B cell (primary cell): Measurements from ENCODE around the gene VEZT. TPM values are rescaled to one million over a fixed set of nuclear protein-coding genes. Genes with fewer than 3 reads are reported as not detected.
"Not testable (repeated sequence)": the region's sequence is repeated elsewhere in the genome, so short reads cannot be mapped to it uniquely, and the experiment has no call there.

ENCODE experiments used
- ATAC-seq: fragments of 200-7000 bp; cut with Tn5 transposase; one replicate; pipeline ENCODE4 v1.10.0; 2021; ENCODE audit warnings: low read depth, mild to moderate bottlenecking, moderate number of reproducible peaks, moderate library complexity
- CTCF ChIA-PET: fragments of 350-600 bp; sonication (Branson Sonifier 250); formaldehyde crosslinking; loops from one replicate; lab custom pipeline; 2021; ENCODE audit warnings: antibody characterized with exemption, inconsistent platforms; lab: Charles Lee
- POLR2A ChIA-PET: fragments of 350-600 bp; sonication (Branson Sonifier 250); formaldehyde crosslinking; loops from one replicate; lab custom pipeline; 2021; ENCODE audit warnings: antibody characterized with exemption; lab: Charles Lee
- DNase-seq: peaks from one replicate; pipeline ENCODE4 v3.0.0; 2013
- H2AFZ ChIP-seq: 2 replicates; pipeline ENCODE4 v1.6.1; 2012; ENCODE audit warnings: mild to moderate bottlenecking, low read depth, low read length; ENCODE audit not compliant: insufficient read depth, poor library complexity, severe bottlenecking
- H3K27ac ChIP-seq, 2 donors: 1 replicate in 1 of 2; 2 replicates in 1 of 2; pipeline ENCODE4 v1.5.1; 2012 to 2013; ENCODE audit warnings: low read length in 2 of 2, mild to moderate bottlenecking in 2 of 2, moderate library complexity in 1 of 2
- H3K27me3 ChIP-seq, 4 experiments: fragments of 200-600 bp in 1 of 4; sonication (generic) in 1 of 4; replicated peaks in 1 of 4; 1 replicate in 2 of 4; 2 replicates in 2 of 4; pipeline versions ENCODE4 v1.6.1 to v1.7.0; 2013 to 2016; ENCODE audit warnings: low read length in 3 of 4, mild to moderate bottlenecking in 2 of 4, mixed read lengths in 1 of 4, moderate library complexity in 1 of 4; ENCODE audit not compliant: insufficient read depth in 4 of 4, control insufficient read depth in 3 of 4; ENCODE audit errors: control extremely low read depth in 1 of 4
- H3K36me3 ChIP-seq, 2 experiments: replicated peaks in 1 of 2; 1 replicate in 1 of 2; 2 replicates in 1 of 2; pipeline versions ENCODE4 v1.6.1 to v1.7.1; 2013; ENCODE audit warnings: low read length in 1 of 2; ENCODE audit not compliant: insufficient read depth in 2 of 2, control insufficient read depth in 1 of 2; ENCODE audit errors: control extremely low read depth in 1 of 2, extremely low read depth in 1 of 2
- H3K4me1 ChIP-seq, 2 donors: fragments of 200-600 bp in 1 of 2; sonication (generic) in 1 of 2; 1 replicate in 1 of 2; 2 replicates in 1 of 2; pipeline versions ENCODE4 v1.5.1 to v1.6.1; 2013 to 2017; ENCODE audit warnings: low read length in 2 of 2; ENCODE audit not compliant: control insufficient read depth in 2 of 2, insufficient read depth in 2 of 2
- H3K4me2 ChIP-seq: replicated peaks from 2 replicates; pipeline ENCODE3; 2012; ENCODE audit warnings: mild to moderate bottlenecking, low read depth, low read length; ENCODE audit not compliant: poor library complexity, severe bottlenecking
- H3K4me3 ChIP-seq, 5 experiments: fragments of 200-600 bp in 1 of 5; sonication (generic) in 1 of 5; 1 replicate in 3 of 5; 2 replicates in 2 of 5; pipeline versions ENCODE4 v1.5.1 to v1.7.0; 2011 to 2016; ENCODE audit warnings: low read length in 4 of 5, mild to moderate bottlenecking in 4 of 5, low read depth in 2 of 5, control low read depth in 1 of 5, moderate library complexity in 1 of 5; ENCODE audit not compliant: insufficient read depth in 1 of 5; ENCODE audit errors: control extremely low read depth in 1 of 5, extremely low read depth in 1 of 5
- H3K79me2 ChIP-seq: fragments of 200-600 bp; sonication (generic); one replicate; pipeline ENCODE4 v1.6.0; 2016; ENCODE audit warnings: low read length; ENCODE audit not compliant: control insufficient read depth, insufficient read depth
- H3K9ac ChIP-seq: fragments of 200-600 bp; sonication (generic); 2 replicates; pipeline ENCODE4 v1.6.1; 2017; ENCODE audit warnings: mild to moderate bottlenecking, low read length, moderate library complexity
- H3K9me3 ChIP-seq, 3 donors: one replicate each; pipeline versions ENCODE4 v1.6.1 to v1.7.1; 2013; ENCODE audit warnings: low read length in 2 of 3; ENCODE audit not compliant: control insufficient read depth in 2 of 3, insufficient read depth in 1 of 3; ENCODE audit errors: control extremely low read depth in 1 of 3
- H4K20me1 ChIP-seq: 2 replicates; pipeline ENCODE4 v1.6.0; 2012; ENCODE audit warnings: mild to moderate bottlenecking, low read length; ENCODE audit not compliant: insufficient read depth, control insufficient read depth, poor library complexity, severe bottlenecking
- H3K27ac Mint-ChIP-seq: one replicate; pipeline ENCODE4 v1.8.0; 2021; ENCODE audit warnings: mixed read lengths
- H3K27me3 Mint-ChIP-seq: one replicate; pipeline ENCODE4 v1.8.0; 2021; ENCODE audit warnings: mixed read lengths
- H3K4me1 Mint-ChIP-seq: one replicate; pipeline ENCODE4 v1.8.0; 2021; ENCODE audit warnings: mixed read lengths
- H3K4me3 Mint-ChIP-seq: one replicate; pipeline ENCODE4 v1.8.0; 2021; ENCODE audit warnings: mixed read lengths
- H3K9me3 Mint-ChIP-seq: one replicate; pipeline ENCODE4 v1.8.0; 2022; ENCODE audit warnings: mixed read lengths; ENCODE audit not compliant: insufficient read depth
- EZH2 ChIP-seq: IDR thresholded peaks from 2 replicates; pipeline ENCODE4 v1.6.1; 2012; ENCODE audit warnings: borderline replicate concordance, low read depth, mild to moderate bottlenecking, moderate library complexity, low read length; ENCODE audit not compliant: insufficient read depth, poor library complexity, severe bottlenecking
- WGBS: methylation state at CpG from one replicate; pipeline ENCODE4 v1.1.5; 2013; ENCODE audit warnings: missing lambda C conversion rate; ENCODE audit not compliant: insufficient coverage; 5-methylcytosine and 5-hydroxymethylcytosine counted together
- intact Hi-C: fragments of 100-400 bp; cut with micrococcal nuclease; formaldehyde crosslinking; loops from one replicate; pipeline ENCODE4 v1.10.0; 2022
- polyA plus RNA-seq: library from polyadenylated mRNA; depleted of rRNA; stranded (reverse); fragments of >200 nt; gene quantifications from 2 replicates; pipeline ENCODE4 v1.2.3, GENCODE V29; 2012
- total RNA-seq, 2 donors: library from RNA; stranded (reverse); fragments of 120-200 nt in 1 of 2; gene quantifications; 1 replicate in 1 of 2; 2 replicates in 1 of 2; pipeline versions ENCODE4 v1.2.3 to v1.2.4, GENCODE V29; 2013 to 2022
- TF ChIP-seq, protein P1 (sequence below): fragments of 200-600 bp; IDR thresholded peaks from one replicate; pipeline ENCODE4 v1.8.0; 2022; ENCODE audit warnings: antibody characterized with exemption, mild to moderate bottlenecking

The VEZT gene
- total and polyA plus RNA-seq, 2 donors (not counting 1 experiment from before 2014, with no cell fraction given), result 19.9 to 61.8 TPM

DNA sequence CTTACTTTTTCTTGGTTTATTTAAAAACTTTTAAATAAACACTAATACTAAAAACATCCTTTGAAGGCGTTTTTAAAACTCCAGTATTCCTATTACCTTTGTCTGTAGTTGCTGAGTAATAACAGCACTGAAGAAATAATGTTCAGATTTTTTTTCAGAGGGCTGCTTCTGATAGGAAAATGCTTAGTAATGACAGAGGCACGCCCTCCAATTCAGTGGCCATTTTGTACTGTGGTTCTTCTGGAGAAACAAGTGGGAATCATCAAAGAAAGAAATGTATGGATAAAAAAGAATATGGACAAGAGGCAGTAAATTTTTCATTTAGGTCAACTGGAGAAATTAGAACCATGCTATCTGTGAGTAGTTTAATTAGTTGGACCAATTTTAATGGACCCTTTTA, 13.6 kb downstream of the VEZT start:
- peaks cover 76% of the 10 kb centered on the region for H3K79me2 ChIP-seq
- H3K4me1 Mint-ChIP-seq, result peaks cover 21% of the 10 kb centered on the region
- no peak overlapping the region for H3K4me2 ChIP-seq

DNA sequence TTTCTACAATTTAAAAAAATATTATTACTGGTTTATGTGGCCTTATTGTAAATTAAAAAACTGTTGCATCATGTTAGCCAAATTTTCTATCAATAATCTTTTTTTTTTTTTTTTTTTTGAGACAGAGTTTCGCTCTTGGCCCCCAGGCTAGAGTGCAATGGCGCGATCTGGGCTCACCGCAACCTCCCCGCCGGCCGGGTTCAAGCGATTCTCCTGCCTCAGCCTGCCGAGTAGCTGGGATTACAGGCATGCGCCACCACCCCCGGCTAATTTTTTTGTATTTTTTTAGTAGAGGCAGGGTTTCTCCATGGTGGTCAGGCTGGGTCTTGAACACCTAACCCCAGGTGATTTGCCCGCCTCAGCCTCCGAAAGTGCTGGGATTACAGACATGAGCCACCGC, 16.6 kb downstream of the VEZT start:
- DNase-seq, H3K27ac ChIP-seq, ATAC-seq, POLR2A ChIA-PET, H3K9me3 Mint-ChIP-seq, H3K9me3 ChIP-seq, H3K9ac ChIP-seq, H3K27me3 Mint-ChIP-seq, H3K4me1 ChIP-seq, H3K27me3 ChIP-seq, H3K36me3 ChIP-seq, H3K4me2 ChIP-seq, H2AFZ ChIP-seq, H3K27ac Mint-ChIP-seq, H3K4me3 ChIP-seq, intact Hi-C loops, H3K4me3 Mint-ChIP-seq, CTCF ChIA-PET: not testable (repeated sequence)
- Histone ChIP-seq H3K79me2 (peaks cover 78% of the 10 kb centered on the region), H4K20me1 (peaks cover 28% of the 10 kb centered on the region)
- WGBS, result 99% methylated on average over 12 of the region's 14 CpGs
- H3K4me1 Mint-ChIP-seq, result peaks cover 16% of the 10 kb centered on the region

More for the DNA sequence above, 13.6 kb downstream of the VEZT start:
- Histone ChIP-seq H4K20me1 (peaks cover 15% of the 10 kb centered on the region), H3K9me3 (no peaks in the 10 kb centered on the region), H2AFZ (no peak overlapping the region), H3K9ac (no peak overlapping the region), H3K27ac (no peak overlapping the region), H3K4me3 (no peak overlapping the region), H3K36me3 (peaks cover 0 to 2% of the 10 kb centered on the region in 2 experiments), H3K4me1 (peaks cover 0 to 6% of the 10 kb centered on the region in 2 donors), H3K27me3 (no peaks in the 10 kb centered on the region)
- CTCF ChIA-PET, result interaction anchor here (1.4 kb wide), 1 partner anchor 14 kb away, joined by 4 read pairs; the partner anchor contains the start of genes FGD6 and VEZT
- no peak overlapping the region for H3K4me3 Mint-ChIP-seq
- intact Hi-C loops, result no loop called here
- DNase-seq (no peak), ATAC-seq (no peak)
- H3K9me3 Mint-ChIP-seq, result no peaks in the 10 kb centered on the region
- WGBS, result 100% methylated on average over 1 of the region's 2 CpGs
- H3K27ac Mint-ChIP-seq, result no peak overlapping the region
- H3K27me3 Mint-ChIP-seq, result no peaks in the 10 kb centered on the region
- no peak for TF ChIP-seq EZH2
- TF ChIP-seq, protein P1, sequence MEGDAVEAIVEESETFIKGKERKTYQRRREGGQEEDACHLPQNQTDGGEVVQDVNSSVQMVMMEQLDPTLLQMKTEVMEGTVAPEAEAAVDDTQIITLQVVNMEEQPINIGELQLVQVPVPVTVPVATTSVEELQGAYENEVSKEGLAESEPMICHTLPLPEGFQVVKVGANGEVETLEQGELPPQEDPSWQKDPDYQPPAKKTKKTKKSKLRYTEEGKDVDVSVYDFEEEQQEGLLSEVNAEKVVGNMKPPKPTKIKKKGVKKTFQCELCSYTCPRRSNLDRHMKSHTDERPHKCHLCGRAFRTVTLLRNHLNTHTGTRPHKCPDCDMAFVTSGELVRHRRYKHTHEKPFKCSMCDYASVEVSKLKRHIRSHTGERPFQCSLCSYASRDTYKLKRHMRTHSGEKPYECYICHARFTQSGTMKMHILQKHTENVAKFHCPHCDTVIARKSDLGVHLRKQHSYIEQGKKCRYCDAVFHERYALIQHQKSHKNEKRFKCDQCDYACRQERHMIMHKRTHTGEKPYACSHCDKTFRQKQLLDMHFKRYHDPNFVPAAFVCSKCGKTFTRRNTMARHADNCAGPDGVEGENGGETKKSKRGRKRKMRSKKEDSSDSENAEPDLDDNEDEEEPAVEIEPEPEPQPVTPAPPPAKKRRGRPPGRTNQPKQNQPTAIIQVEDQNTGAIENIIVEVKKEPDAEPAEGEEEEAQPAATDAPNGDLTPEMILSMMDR, result no peak
- POLR2A ChIA-PET, result no interaction called here

DNA sequence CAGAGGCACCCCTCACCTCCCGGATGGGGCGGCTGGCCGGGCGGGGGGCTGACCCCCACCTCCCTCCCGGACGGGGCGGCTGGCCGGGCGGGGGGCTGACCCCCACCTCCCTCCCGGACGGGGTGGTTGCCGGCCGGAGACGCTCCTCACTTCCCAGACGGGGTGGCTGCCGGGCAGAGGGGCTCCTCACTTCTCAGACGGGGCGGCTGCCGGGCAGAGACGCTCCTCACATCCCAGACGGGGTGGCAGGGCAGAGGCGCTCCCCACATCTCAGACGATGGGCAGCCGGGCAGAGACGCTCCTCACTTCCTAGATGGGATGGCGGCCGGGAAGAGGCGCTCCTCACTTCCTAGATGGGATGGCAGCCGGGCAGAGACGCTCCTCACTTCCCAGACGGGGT, 18.0 kb downstream of the VEZT start:
- Histone ChIP-seq H3K79me2 (peaks cover 74% of the 10 kb centered on the region), H4K20me1 (peaks cover 28% of the 10 kb centered on the region)
- H3K4me3 Mint-ChIP-seq, H3K9ac ChIP-seq, intact Hi-C loops, H3K27me3 ChIP-seq, H2AFZ ChIP-seq, H3K27me3 Mint-ChIP-seq, H3K27ac Mint-ChIP-seq, H3K36me3 ChIP-seq, H3K27ac ChIP-seq, CTCF ChIA-PET, H3K4me2 ChIP-seq, DNase-seq, H3K9me3 Mint-ChIP-seq, H3K9me3 ChIP-seq, H3K4me1 ChIP-seq, ATAC-seq, H3K4me3 ChIP-seq, POLR2A ChIA-PET: not testable (repeated sequence)
- 95% methylated on average over 19 of the region's 31 CpGs for WGBS
- H3K4me1 Mint-ChIP-seq, result peaks cover 24% of the 10 kb centered on the region
